GM18951 (cell line): ENCODE measurements around the gene CHRDL2.
"Not testable (repeated sequence)": the region's sequence is repeated elsewhere in the genome, so short reads cannot be mapped to it uniquely, and the experiment has no call there.

Source experiments
- POLR2A ChIP-seq: IDR thresholded peaks from 4 replicates; pipeline ENCODE4 v1.6.1; 2011; ENCODE audit warnings: mild to moderate bottlenecking; ENCODE audit not compliant: insufficient read length, insufficient read depth; ENCODE audit errors: extremely low read depth
- in situ Hi-C: fragments of 300-500 bp; cut with MboI; formaldehyde crosslinking; loops from one replicate; pipeline ENCODE4 v1.12.0; 2022; ENCODE audit warnings: low sequenced_read_pairs, mixed read lengths, inconsistent platforms; ENCODE audit not compliant: unreplicated experiment

The CHRDL2 gene

DNA sequence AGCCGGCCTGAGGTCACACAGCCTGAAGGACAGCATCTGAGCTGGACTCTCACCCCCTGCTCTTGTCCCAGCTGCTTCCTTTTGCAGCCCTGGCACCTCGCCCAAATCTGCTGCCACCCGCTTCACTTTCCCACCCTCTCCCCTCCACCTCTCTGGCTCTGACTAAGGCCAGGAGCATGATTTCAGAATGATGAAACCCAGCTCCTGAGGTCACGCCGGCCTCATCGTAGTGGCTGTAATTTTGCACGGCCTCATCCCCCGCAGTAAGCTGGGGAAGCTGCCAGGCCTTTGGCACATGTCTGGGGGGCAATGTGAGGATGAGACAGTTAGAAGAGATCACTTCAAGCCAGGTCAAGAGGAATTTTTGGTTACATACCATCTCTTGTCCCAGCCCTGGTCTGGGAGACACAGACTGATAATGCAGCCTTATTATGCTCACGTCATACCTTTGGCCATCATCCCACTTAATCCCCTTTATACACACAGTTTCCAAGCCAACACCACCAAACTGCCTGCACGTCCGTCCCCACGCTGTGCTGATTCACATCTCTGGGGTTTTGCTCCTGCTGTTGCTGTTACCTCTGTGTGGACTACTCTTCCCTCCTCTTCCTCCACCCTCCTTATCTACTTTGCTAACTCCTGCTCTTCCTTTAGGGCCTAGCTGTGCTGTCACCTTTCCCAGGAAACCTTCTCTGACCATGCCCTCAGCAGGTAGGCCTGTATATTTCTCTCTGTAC lies 58.1 kb downstream of the CHRDL2 start:
- in situ Hi-C loops, result no loop called here
- no peak for TF ChIP-seq POLR2A

GRCh38 chr11:74672332-74672955 lies 58.8 kb downstream of the CHRDL2 start:
- in situ Hi-C loops, result no loop called here
- no peak for TF ChIP-seq POLR2A

DNA sequence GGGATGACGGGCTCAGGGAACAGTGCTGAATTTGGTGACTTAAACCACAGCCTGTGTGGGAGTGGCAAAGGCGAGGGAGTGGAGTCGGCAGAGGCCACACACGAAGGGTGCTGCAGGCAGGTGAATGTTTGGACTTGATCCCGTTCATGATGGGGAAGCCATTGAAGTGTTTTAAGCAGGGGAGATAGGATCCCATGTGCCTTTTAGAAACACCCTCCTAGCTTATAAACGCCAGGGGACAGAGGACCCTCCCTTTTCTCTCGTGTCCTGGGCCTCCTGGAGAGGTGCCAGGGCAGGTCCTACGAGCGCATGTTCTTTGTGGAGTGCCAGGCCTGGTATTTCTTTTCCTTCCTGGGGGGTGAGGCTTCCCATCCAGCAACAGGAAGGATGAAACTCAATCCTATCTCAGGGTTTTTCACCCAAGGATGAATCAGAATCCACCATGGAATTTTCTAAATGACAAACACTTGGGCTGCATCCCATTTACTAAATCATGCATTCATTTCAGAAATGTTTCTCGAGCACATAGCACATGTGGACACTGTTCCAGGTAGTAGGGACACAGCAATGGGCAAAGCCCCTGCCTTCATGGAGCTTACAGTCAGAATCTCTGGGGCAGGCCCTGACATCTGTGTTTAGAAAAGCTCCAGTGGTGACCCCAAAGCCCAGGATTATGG lies 59.6 kb downstream of the CHRDL2 start:
- no peak for TF ChIP-seq POLR2A

DNA sequence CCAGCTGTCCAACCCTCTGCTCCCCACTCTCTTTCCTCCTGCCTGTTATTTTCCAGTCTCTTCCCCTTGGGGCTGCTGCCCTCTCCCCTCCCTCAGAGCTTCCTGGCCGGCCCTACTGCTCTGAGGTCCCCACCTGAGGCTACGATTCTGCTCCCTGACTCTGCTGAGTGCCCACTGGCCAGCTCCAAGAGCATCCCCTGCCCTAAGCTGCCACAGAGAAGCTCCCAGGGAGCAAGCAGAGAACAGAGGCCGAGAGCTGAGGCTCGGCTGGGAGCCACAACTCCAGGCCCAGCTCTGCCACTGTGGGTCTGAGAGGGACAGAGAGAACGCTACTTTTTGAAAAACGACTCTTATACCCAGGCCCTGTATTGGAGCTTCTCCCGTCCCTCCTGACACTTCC lies 61.1 kb downstream of the CHRDL2 start:
- TF ChIP-seq POLR2A, result no peak
- in situ Hi-C loops, result no loop called here

More for the DNA sequence above, 59.6 kb downstream of the CHRDL2 start:
- in situ Hi-C loops, result no loop called here

DNA sequence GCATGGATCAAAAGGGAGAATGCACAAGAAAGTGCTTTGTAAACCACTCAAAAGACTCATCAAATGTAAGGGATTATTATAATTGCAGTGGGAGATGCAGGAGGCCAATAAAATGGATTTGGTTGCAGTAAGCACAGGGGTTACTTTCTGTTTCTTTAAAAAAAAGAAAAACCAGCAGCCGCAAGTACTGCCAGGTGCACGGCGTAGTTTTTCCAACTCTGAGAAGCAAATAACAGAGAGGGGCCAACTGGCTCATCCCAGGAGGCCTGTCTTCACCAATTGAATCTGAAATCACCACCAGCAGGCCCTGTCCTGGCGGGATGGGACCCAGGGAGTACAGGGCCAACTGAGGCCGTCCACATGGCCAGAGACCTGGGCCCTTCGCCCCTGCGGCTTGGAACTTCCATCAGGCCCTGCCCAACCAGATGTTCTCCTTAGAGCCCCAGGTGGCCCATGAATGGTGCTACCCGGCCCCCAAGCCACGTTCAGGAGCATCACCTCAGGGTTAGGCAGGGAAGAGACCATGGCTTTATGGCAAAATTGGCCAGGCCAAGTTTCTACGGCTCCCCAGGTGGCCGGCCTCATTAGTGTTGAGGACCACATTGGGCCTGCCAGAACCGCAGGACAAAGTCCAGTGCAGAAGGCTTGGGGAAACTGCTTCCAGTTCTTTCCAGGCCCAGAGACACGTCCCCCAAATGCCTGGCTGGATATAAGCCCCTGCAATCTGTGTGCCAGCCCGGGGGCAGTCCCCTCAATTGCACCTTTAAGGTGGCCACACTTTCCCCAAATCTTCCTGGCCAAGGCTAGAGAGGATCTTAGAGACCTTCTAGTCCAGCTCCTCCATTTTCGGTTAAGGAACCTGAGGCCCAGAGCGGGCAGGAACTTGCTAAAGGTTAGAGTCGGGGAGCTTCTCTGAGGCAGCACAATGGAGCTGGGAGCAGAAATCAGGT lies 61.7 kb downstream of the CHRDL2 start:
- in situ Hi-C loops, result no loop called here
- no peak for TF ChIP-seq POLR2A

DNA sequence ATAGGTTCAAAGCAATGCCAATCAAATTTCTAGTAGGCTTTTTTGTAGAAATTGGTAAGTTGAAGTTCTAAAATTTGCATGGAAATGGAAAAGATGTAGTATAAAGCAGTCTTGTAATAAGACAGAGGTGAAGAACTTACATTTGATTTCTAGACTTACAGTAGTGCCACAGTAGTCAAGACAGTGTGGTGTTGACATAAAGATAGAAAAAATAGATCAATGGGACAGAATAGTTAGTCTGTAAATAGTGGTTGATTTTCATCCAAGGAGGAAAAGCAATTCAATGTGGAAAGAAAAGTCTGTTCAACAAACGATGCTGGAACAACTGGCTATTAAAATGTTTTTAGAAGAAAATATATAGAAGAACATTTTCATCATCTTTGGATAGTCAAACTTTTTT lies 67.9 kb downstream of the CHRDL2 start:
- in situ Hi-C loops, result no loop called here
- no peak for TF ChIP-seq POLR2A

GRCh38 chr11:74662487-74663103 lies 68.6 kb downstream of the CHRDL2 start:
- no peak for TF ChIP-seq POLR2A
- in situ Hi-C loops, result no loop called here

DNA sequence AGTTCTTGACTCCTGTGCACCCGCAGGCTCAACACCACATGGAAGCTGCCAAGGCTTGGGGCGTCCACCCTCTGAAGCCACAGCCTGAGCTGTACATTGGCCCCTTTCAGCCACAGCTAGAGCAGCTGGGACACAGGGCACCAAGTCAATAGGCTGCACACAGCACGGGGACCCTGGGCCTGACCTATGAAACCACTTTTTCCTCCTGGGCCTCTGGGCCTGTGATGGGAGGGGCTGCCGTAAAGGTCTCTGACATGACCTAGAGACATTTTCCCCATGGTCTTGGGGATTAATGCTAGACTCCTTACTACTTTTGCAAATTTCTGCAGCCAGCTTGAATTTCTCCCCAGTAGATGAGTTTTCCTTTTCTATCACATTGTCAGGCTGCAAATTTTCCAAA lies 72.1 kb downstream of the CHRDL2 start:
- in situ Hi-C loops, result not testable (repeated sequence)

DNA sequence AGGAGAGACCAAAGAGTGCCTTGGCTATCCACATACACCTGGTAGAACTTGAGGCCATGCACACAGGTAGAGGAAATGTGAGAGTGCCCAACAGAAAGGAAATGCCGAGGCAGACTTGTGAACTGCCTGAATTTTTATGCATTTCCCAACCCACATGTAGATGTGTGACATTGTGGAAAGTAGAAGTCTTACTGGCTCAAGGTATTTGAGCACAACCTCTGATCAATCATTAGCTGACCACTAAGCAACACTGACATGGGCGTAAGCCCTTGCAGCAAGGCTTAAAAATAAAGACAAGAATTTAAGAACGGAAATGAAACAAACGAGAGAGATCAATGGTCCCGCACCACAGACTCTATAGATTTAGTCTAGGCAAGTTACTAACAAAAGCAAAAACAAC lies 76.2 kb downstream of the CHRDL2 start:
- TF ChIP-seq POLR2A, result no peak
- in situ Hi-C loops, result no loop called here

- no peak for TF ChIP-seq POLR2A
- in situ Hi-C loops, result no loop called here
These were observed 80.7 kb downstream of the CHRDL2 start for GRCh38 chr11:74650498-74650897.

DNA sequence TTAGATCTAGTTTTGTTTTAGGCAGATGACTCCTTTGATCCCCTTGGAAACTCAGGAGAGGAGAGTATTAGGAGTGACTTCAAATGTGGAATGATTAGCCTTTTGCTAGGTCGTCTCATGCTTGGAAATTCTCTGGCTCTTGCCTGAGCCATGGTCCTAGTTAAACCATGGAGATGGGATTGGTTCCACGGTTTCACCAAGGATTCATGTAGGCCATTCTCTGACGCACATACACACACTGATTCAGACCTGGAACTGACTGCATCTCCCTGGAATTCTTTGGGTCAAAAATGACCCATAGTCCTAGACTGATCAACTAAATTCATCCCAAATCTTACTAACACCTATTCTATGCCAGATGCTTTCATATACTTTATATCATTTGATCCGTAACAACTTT lies 82.3 kb downstream of the CHRDL2 start:
- in situ Hi-C loops, result no loop called here

DNA sequence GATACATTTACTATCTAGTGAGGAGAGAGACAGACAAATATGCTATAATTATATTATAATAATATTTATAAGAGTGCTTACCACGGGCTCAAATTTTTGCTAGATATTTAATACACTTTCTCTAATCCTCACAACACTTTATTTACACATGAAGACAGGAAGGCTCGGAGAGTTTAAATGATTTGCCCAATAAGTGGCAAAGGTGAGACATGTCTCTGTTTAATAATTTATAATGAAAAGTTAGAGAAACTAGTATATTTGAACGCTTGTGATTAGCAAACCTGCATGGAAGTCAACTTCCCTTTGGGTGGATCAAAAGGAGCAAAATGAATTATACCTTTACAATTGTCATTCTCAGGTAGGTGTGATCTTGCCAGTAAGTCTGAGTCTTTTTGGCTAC lies 83.4 kb downstream of the CHRDL2 start:
- in situ Hi-C loops, result no loop called here
- no peak for TF ChIP-seq POLR2A

More for the DNA sequence above, 82.3 kb downstream of the CHRDL2 start:
- no peak for TF ChIP-seq POLR2A
